ENCODE measurements around the gene MTMR6. TPM values are rescaled to one million over a fixed set of nuclear protein-coding genes. Genes with fewer than 3 reads are reported as not detected.
"Not testable (repeated sequence)": the region's sequence is repeated elsewhere in the genome, so short reads cannot be mapped to it uniquely, and the experiment has no call there.

MTMR6 gene
- total RNA-seq = 10 to 100 TPM; 16.3 to 41.4 TPM
- polyA plus RNA-seq (ENCODE audit: insufficient read length in 2 of 2) = 10 to 100 TPM; 19.9 TPM
- long read RNA-seq, donor 1, full-length matches to known transcripts = 5 of 5 reads
- long read RNA-seq, donor 1, partial matches to known transcripts = 0 of 5 reads
- long read RNA-seq, donor 1, other reads (novel, unspliced or antisense) = 0 of 5 reads
- long read RNA-seq, donor 2, full-length matches to known transcripts = 2 of 2 reads
- long read RNA-seq, donor 2, partial matches to known transcripts = 0 of 2 reads
- long read RNA-seq, donor 2, other reads (novel, unspliced or antisense) = 0 of 2 reads
- long read RNA-seq, donor 3, full-length matches to known transcripts = 1 of 1 reads
- long read RNA-seq, donor 3, partial matches to known transcripts = 0 of 1 reads
- long read RNA-seq, donor 3, other reads (novel, unspliced or antisense) = 0 of 1 reads
- long read RNA-seq, donor 4, full-length matches to known transcripts = 3 of 3 reads
- long read RNA-seq, donor 4, partial matches to known transcripts = 0 of 3 reads
- long read RNA-seq, donor 4, other reads (novel, unspliced or antisense) = 0 of 3 reads

DNA sequence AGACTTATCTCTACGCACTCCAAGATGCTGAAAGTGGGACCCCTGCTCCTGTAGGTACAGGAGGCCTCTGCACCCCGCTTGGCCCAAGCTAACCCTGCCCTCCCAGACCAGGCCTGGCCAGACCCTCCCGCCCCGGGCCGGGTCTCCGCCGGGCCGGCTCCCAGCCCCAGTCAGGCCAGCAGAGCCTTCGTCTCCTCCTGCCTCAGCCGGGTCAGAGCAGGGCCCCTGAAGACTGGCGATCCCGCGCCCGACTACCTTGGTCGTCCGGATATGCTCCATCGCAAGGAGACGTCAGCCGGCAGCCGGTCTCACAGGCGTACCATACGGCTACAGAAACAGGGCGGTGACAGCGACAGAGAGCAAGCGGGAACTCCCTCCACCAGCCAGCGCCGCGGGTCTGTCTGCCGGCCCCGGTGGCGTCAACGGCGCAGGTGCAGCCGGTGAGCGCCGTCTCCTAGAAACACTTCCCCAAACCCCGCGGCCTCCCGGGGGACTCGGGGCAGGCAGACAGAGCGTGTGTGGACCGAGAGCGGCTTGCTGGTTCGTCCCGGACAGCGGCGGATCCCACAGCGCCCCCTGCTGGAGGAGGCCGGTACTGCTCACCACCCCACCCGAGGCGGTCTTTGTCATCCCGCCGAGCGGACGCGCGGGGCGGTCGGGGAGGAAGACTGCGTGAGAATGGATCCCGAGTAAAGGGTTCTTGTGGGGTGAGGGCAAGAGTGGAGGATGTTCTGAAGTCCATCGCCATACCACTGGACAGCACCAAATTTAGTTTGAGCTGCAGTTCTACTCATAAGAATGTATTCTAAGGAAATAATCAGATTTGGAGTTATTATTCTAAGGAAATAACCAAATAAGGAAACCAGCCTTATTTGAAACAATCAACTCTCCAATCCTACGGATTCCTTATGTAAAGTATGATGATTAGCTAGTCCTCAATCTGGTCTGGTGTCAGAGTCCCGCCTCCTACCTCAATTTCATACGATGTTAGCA is at the start of gene MTMR6:
TSS of gene MTMR6 (minus strand) at position 520 of the 993 bp plus-strand sequence. CDS start at position 279, 241 bp downstream.
- DNase-seq (ENCODE audit: low read depth in 4 of 6, low spot score in 6 of 6) = peak; percentile 75 to 98 (median 80)
- peaks cover 3% of the 10 kb centered on the region for H3K4me1 ChIP-seq (ENCODE audit: control insufficient read depth, insufficient read depth, low read length)
- under 1% methylated on average over 61 of the region's 65 CpGs for WGBS (ENCODE audit: insufficient coverage)
- H3K27ac ChIP-seq (ENCODE audit: low read depth, low read length) = peak within 1 kb of the TSS; percentile 87
- peaks cover 3% of the 10 kb centered on the region for H3K36me3 ChIP-seq (ENCODE audit: control insufficient read depth, insufficient read depth, low read length)
- H3K27me3 ChIP-seq (ENCODE audit: control insufficient read depth, insufficient read depth, low read length) = peaks cover 3% of the 10 kb centered on the region
- H3K4me3 ChIP-seq (ENCODE audit: low read depth, low read length) = peak within 1 kb of the TSS; percentile 87
- H3K9me3 ChIP-seq (ENCODE audit: control insufficient read depth, insufficient read depth, low read length) = no peaks in the 10 kb centered on the region

DNA sequence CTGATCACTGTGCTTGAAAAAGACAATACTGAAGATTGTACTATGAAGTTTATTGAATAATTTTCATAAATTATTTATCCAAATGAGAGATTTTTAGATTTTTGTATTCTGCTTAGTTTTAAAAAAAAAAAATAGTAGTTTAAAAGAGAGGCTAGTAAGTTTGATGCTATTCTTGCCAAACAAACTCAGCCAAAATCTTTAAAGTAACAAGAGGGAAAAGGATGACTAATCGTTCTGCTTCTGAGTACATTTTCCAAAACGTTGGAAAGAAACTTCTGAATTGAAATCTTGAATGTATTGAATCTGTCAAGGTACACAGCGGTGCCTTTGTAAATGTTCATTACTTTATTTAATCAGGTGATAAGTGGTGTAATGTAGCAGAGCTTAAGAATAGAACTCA is 48.6 kb upstream of the MTMR6 start:
- WGBS (ENCODE audit: insufficient coverage) = no CpG with 5 or more reads among the region's 3 CpGs
- Histone ChIP-seq H3K9me3 (ENCODE audit: control insufficient read depth, insufficient read depth, low read length) (no peaks in the 10 kb centered on the region), H3K4me3 (ENCODE audit: low read depth, low read length) (no peak overlapping the region), H3K27me3 (ENCODE audit: control insufficient read depth, insufficient read depth, low read length) (no peaks in the 10 kb centered on the region), H3K36me3 (ENCODE audit: control insufficient read depth, insufficient read depth, low read length) (peaks cover 3% of the 10 kb centered on the region), H3K4me1 (ENCODE audit: control insufficient read depth, insufficient read depth, low read length) (no peaks in the 10 kb centered on the region), H3K27ac (ENCODE audit: low read depth, low read length) (no peak overlapping the region)
- no peak for DNase-seq (ENCODE audit: low read depth in 4 of 6, low spot score in 6 of 6)

DNA sequence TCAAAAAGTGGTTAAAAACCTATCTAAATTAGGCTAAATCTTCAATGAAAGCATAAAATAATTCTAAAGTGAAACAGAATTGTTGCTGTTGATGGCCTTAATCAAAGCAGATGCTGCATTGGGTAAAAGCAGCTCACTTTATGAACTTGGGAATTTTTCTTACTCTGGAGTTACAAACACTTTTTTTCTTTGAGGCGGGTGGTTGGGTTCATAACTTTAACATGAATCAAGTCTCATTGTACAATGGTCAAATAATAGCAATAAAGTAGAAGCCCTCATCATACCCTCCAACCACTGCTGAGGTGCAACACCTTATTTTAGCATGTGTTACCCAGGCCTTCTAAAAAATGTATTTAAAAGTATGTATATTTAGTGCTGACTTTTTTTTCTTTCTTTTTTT is 43.3 kb upstream of the MTMR6 start:
- Histone ChIP-seq H3K27ac (ENCODE audit: low read depth, low read length) (no peak overlapping the region), H3K27me3 (ENCODE audit: control insufficient read depth, insufficient read depth, low read length) (no peaks in the 10 kb centered on the region), H3K4me3 (ENCODE audit: low read depth, low read length) (no peak overlapping the region), H3K36me3 (ENCODE audit: control insufficient read depth, insufficient read depth, low read length) (peaks cover 11% of the 10 kb centered on the region), H3K4me1 (ENCODE audit: control insufficient read depth, insufficient read depth, low read length) (no peaks in the 10 kb centered on the region), H3K9me3 (ENCODE audit: control insufficient read depth, insufficient read depth, low read length) (no peaks in the 10 kb centered on the region)
- no peak for DNase-seq (ENCODE audit: low read depth in 4 of 6, low spot score in 6 of 6)
- no CpG with 5 or more reads among the region's 1 CpG for WGBS (ENCODE audit: insufficient coverage)

DNA sequence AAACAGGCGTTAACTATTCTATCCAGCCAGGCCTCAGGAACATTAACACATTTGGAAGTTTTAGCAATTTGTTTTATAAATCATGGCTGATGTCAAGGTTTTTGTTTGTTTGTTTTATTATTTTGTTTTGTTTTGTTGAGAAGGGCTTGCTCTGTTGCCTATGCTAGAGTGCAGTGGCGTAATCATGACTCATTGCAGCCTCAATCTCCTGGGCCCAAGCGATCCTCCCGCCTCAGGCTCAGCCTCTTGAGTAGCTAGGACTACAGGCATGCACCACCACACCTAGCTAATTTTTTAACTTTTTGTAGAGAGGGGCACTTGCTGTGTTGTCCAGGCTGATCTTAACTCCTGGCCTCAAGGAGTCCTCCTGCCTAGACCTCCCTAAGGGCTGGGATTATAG is 42.4 kb upstream of the MTMR6 start:
- DNase-seq (ENCODE audit: low read depth in 4 of 6, low spot score in 6 of 6) = no peak
- no peaks in the 10 kb centered on the region for H3K27me3 ChIP-seq (ENCODE audit: control insufficient read depth, insufficient read depth, low read length)
- WGBS (ENCODE audit: insufficient coverage) = no CpG with 5 or more reads among the region's 4 CpGs
- H3K27ac ChIP-seq (ENCODE audit: low read depth, low read length) = no peak overlapping the region
- H3K36me3 ChIP-seq (ENCODE audit: control insufficient read depth, insufficient read depth, low read length) = peaks cover 11% of the 10 kb centered on the region
- H3K4me3 ChIP-seq (ENCODE audit: low read depth, low read length) = no peak overlapping the region
- no peaks in the 10 kb centered on the region for H3K4me1 ChIP-seq (ENCODE audit: control insufficient read depth, insufficient read depth, low read length)
- no peaks in the 10 kb centered on the region for H3K9me3 ChIP-seq (ENCODE audit: control insufficient read depth, insufficient read depth, low read length)

DNA sequence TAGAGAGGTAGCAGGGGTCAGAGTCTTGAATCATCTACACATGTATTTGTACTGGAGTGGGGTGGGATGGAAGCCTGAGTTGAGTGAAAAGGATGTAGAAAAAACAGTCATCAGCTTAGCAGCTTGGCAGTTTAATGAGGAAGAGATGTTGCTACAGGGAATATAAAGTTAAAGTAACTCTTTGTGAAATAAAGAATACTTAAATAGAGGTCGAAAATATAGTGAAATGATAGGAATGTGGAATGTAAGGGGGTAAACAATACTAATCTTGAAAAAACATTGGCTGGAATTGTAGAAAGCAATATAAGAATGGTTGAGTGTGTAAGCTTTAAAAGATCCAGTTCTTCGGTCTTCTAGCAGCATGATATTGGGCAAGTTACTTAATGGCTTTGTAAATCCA is 36.8 kb upstream of the MTMR6 start:
- Histone ChIP-seq H3K9me3 (ENCODE audit: control insufficient read depth, insufficient read depth, low read length) (no peaks in the 10 kb centered on the region), H3K4me3 (ENCODE audit: low read depth, low read length) (no peak overlapping the region), H3K36me3 (ENCODE audit: control insufficient read depth, insufficient read depth, low read length) (peaks cover 11% of the 10 kb centered on the region), H3K4me1 (ENCODE audit: control insufficient read depth, insufficient read depth, low read length) (no peaks in the 10 kb centered on the region), H3K27ac (ENCODE audit: low read depth, low read length) (no peak overlapping the region), H3K27me3 (ENCODE audit: control insufficient read depth, insufficient read depth, low read length) (no peaks in the 10 kb centered on the region)
- 100% methylated on average over 1 of the region's 2 CpGs for WGBS (ENCODE audit: insufficient coverage)
- no peak for DNase-seq (ENCODE audit: low read depth in 4 of 6, low spot score in 6 of 6)

DNA sequence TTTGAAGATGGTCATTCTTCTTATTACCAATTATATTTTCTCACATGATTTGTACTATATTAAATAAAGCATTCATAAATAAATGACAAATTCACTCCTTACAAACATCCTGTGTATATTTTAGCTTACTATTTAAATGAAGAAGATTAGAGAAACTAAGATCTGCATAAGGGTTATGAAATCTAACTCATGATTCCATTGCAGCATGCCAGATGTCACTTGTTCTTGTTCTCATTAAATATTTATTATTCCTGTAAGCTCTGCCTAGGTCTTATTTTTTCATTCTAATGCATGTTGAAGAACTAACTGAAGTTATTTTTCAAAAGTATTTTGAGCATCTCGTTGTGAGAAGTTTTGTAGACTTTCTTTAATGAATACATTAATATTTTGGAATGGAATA is 32.5 kb upstream of the MTMR6 start:
- Histone ChIP-seq H3K9me3 (ENCODE audit: control insufficient read depth, insufficient read depth, low read length) (no peaks in the 10 kb centered on the region), H3K27me3 (ENCODE audit: control insufficient read depth, insufficient read depth, low read length) (no peaks in the 10 kb centered on the region), H3K27ac (ENCODE audit: low read depth, low read length) (no peak overlapping the region), H3K4me1 (ENCODE audit: control insufficient read depth, insufficient read depth, low read length) (no peaks in the 10 kb centered on the region), H3K4me3 (ENCODE audit: low read depth, low read length) (no peak overlapping the region), H3K36me3 (ENCODE audit: control insufficient read depth, insufficient read depth, low read length) (peaks cover 9% of the 10 kb centered on the region)
- no CpG with 5 or more reads among the region's 1 CpG for WGBS (ENCODE audit: insufficient coverage)
- DNase-seq (ENCODE audit: low read depth in 4 of 6, low spot score in 6 of 6) = no peak

DNA sequence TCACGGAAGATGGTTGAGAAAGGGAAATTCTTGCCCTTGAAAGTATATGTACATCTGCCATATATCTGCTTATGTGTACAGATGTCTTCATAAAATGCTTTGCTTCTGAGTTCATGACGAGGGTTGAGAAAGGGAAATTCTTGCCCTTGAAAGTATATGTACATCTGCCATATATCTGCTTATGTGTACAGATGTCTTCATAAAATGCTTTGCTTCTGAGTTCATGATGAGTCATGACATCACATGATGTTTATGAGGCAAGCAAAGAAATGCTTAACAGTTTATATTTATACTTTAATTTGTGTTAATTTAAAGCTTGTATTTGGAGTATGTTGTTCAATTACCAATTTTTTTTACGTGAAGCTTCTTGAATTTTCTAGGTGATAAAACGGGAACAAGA is 31.7 kb upstream of the MTMR6 start:
- not testable (repeated sequence) for H3K27ac ChIP-seq (ENCODE audit: low read depth, low read length); H3K27me3 ChIP-seq (ENCODE audit: control insufficient read depth, insufficient read depth, low read length); H3K4me1 ChIP-seq (ENCODE audit: control insufficient read depth, insufficient read depth, low read length); DNase-seq (ENCODE audit: low read depth in 4 of 6, low spot score in 6 of 6); H3K4me3 ChIP-seq (ENCODE audit: low read depth, low read length); H3K9me3 ChIP-seq (ENCODE audit: control insufficient read depth, insufficient read depth, low read length)
- no CpG with 5 or more reads among the region's 4 CpGs for WGBS (ENCODE audit: insufficient coverage)
- H3K36me3 ChIP-seq (ENCODE audit: control insufficient read depth, insufficient read depth, low read length) = peaks cover 14% of the 10 kb centered on the region

DNA sequence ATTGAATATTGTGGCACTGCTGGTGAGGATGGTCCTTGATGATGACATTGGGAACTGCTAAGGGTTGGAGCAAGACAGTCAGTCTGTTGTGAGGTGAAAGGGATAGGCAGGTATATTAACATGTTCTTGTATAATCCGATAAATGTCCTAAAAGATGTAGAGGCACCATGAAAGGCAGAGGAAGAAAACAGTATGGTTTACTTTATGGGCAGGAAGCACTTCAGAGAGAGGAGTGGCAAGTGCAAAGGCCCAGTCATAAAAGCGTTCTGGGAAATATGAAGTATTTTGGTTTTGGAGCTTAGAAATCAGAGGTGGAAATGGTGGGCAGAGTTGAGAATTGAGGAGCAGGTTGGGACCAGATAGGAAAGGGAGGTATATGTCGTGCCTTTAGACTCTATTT is 23.6 kb upstream of the MTMR6 start:
- no peak overlapping the region for H3K27ac ChIP-seq (ENCODE audit: low read depth, low read length)
- peaks cover 27% of the 10 kb centered on the region for H3K36me3 ChIP-seq (ENCODE audit: control insufficient read depth, insufficient read depth, low read length)
- H3K27me3 ChIP-seq (ENCODE audit: control insufficient read depth, insufficient read depth, low read length) = no peaks in the 10 kb centered on the region
- no peak overlapping the region for H3K4me3 ChIP-seq (ENCODE audit: low read depth, low read length)
- H3K4me1 ChIP-seq (ENCODE audit: control insufficient read depth, insufficient read depth, low read length) = no peaks in the 10 kb centered on the region
- no peak for DNase-seq (ENCODE audit: low read depth in 4 of 6, low spot score in 6 of 6)
- H3K9me3 ChIP-seq (ENCODE audit: control insufficient read depth, insufficient read depth, low read length) = no peaks in the 10 kb centered on the region
- 100% methylated on average over 3 of the region's 3 CpGs for WGBS (ENCODE audit: insufficient coverage)

DNA sequence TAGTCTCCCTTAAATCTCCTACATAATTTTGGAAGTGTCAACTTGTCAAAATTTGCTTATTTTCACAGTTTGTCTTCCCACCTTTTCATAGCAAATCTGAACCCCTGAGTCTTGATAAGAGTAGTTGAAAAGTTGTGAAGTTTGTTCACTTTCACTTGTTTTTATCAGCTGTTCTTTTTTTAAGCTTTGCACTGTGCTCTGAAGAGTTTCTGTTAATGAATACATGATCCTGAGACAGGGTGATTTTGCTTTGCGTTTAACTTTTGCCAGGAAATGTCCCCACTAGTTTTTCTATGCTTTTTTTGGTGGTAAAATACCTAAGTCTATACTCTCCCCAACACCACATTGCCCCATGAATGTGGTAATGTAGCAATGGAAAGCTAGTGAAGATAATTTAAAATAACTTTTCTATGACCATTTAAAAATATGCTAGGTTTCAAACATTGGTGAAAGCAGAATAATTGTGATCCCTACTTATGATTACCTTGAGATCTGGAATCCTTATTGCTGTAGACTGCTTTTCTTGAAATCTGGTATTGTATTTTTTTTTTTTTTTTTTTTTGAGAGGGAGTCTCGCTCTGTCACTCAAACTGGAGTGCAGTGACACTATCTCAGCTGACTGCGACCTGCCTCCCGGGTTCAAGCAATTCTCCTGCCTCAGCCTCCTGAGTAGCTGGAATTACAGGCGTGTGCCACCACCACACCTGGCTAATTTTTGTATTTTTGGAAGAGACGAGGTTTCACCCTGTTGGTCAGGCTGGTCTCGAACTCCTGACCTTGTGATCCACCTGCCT is 19.6 kb upstream of the MTMR6 start:
- DNase-seq (ENCODE audit: low read depth in 4 of 6, low spot score in 6 of 6) = no peak
- WGBS (ENCODE audit: insufficient coverage) = 100% methylated on average over 2 of the region's 7 CpGs

More for the DNA sequence above, 19.6 kb upstream of the MTMR6 start:
- peaks cover 19% of the 10 kb centered on the region for H3K36me3 ChIP-seq (ENCODE audit: control insufficient read depth, insufficient read depth, low read length)
- no peaks in the 10 kb centered on the region for H3K9me3 ChIP-seq (ENCODE audit: control insufficient read depth, insufficient read depth, low read length)
- no peak overlapping the region for H3K27ac ChIP-seq (ENCODE audit: low read depth, low read length)
- H3K27me3 ChIP-seq (ENCODE audit: control insufficient read depth, insufficient read depth, low read length) = no peaks in the 10 kb centered on the region
- H3K4me1 ChIP-seq (ENCODE audit: control insufficient read depth, insufficient read depth, low read length) = no peaks in the 10 kb centered on the region
- no peak overlapping the region for H3K4me3 ChIP-seq (ENCODE audit: low read depth, low read length)
